Activated gamma-delta T cell treated with Interleukin-2 at 50 U/mL for 16 hours (primary cell): Measurements from ENCODE around the gene LRRC32.

ENCODE experiments used
- DNase-seq: peaks from one replicate; pipeline ENCODE4 v3.0.0-alpha.2; 2020

Gene LRRC32

DNA sequence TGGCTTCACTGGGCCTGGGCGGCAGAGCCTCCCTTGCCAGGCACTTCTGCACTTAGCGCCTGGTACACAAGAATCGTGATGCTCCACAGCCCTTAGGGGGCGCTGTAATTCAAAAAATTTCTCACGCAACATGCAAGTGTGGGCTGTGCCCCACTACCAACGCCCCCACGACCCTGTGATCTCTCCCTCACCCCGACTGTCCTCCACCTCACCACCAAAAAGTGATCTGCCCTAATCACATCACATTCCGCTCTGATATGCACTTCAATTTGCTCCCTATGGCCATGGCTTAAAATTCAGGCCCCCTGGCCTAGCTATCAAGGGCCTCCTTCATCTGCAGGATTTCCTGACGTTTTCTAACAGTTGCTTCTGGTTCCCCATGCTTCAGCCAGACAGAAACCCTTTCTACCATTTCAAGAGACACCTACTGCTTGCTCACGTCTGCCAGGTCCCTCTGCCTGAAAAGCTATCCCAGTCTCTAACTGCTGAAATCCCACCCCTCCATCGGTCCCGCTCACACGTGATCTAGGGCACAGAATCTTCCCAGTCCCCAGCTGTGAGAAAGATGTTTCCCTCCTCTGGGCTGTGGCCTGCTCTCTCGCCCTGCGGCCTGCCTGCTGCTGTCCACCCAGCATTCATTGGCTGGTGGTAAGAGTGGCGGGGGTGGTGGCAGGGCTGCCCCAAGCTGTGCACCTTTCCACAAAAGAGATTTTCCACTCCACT lies 27.9 kb upstream of the LRRC32 start:
- DNase-seq: no peak

GRCh38 chr11:76696756-76697155 lies 26.2 kb upstream of the LRRC32 start:
- no peak for DNase-seq

DNA sequence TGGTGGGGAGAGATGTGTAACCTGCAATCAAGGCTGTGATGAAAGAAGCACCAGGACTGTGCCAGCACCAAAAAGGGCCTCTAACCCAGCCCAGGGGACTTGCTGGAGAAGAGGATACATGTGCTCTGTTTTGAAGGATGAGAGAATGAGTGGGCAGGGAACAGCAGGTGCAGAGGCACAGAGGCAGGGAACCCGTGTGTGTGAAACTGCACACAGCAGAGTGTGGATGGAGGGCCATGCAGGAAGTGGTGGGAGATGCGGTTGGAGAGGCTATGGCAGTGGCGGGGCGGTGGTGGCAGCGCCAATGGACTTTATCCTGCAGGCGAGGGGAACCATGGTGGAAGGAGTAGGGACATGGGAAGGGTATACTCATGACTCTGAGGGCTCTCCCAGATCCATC lies 25.2 kb upstream of the LRRC32 start:
- no peak for DNase-seq

DNA sequence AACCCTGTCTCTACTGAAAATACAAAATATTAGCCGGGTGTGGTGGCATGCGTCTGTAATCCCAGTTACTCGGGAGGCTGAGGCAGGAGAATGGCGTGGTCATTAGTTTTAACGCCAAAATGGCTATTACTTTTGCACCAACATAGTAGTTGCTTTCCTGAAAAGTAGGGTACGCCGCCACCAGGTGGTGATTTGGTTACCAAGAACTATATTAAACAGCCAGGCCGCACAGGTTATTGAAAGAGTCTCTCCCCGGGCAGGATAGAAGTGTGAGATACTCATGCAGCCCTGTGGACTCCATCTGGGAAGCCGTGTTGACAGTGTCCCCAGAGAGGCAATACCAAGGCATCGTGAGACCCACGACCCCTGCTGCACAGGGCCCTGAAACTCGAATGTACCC lies 24.6 kb upstream of the LRRC32 start:
- DNase-seq: no peak

DNA sequence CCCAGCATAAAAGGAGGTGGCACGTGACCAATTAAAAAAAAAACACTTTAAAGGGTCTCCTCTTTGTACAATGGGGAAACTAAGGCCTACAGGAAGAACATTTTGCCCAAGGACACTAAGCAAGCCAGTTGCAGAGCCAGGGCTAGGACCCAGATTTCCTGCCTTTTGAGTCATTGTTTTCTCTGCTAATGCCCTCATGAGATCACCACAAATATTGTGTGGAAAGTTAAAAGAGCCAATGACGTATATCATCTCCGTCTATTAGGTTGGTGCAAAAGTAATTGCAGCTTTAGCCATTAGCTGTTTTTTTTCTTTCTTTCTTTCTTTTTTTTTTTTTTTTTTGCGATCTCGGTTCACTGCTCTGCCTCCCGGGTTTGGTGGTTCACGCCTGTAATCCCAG lies 24.1 kb upstream of the LRRC32 start:
- no peak for DNase-seq

- DNase-seq: no peak
These were observed 23.3 kb upstream of the LRRC32 start for GRCh38 chr11:76693806-76694205.

GRCh38 chr11:76692956-76693355 lies 22.4 kb upstream of the LRRC32 start:
- no peak for DNase-seq

DNA sequence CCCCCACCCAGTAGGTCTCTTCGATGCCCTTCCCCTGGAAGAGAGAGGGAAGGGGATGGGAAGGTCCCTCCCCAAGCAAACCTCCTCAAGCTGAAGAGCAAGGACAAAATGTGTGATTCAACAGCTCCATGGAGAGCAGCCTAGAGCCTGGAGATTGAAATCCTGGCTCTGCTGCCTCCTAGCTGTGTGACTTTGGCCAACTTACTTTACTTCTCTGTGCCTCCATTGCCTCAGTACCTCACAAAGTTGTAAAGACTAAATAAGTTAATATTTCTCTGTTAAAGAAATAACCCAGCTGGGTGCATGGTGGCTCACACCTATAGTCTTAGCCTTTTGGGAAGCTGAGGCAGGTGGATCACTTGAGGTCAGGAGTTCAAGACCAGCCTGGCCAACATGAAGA lies 21.1 kb upstream of the LRRC32 start:
- DNase-seq: no peak

DNA sequence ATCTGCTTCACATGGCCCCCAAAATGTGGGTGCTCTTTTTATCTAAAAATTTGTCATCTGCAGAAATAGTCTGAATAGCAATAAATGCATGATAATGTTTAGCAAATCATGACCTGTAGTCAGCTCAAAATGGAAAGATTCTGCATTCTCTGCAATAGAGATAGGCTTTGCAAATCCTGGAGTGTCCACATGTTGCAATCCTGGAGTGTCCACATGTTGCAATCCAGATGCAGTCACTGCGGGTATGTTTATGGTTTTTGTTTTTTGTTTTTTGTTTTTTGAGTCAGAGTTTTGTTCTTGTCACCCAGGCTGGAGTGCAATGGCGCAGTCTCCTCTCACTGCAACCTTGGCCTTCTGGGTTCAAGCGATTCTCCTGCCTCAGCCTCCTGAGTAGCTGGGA lies 20.2 kb upstream of the LRRC32 start:
- no peak for DNase-seq

DNA sequence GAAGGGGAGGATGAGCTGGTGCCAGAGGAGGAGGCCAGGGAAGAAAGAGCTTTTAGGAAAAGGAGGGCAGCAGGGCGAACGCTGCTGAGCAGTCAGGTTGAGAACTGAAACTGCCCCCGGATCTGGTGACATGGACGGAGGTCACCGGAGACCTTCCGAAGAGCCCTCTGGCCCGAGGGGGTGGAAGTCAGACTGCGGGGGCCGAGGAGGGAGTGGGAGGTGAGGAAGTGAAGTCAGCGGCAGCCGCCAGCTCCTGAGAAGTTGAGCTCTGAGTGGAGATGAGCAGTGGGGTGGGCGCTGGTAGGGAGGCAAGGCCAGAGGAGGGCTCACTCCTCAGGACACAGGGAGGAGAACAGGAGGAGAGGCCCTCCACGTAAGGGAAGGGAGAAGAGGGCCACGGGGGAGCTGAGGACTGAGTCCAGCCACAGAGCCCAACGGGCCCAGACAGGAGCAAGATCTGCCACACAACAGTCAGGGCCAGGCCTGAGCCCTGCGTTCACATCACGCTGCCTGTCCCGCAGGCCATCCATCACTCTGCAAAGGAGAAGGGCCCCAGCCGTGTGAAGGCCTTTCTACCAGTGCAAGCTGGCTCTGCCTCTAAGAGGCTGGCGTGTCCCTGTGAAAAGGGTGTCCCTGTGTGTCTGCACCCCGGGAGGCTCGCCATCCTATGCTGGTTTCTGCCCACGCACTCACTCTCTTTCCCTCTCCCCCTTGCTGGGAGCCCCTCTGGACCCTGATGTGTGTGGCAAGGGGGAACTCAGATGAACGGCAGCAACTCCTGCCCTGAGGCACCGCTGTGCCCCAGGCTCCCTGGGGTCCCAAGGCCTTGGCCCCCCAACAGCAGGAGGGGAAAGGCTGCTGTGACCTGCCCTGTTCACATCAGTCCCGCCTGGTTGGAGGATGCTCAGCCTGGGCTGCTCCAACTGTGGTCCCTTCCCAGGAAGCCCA lies 19.0 kb upstream of the LRRC32 start:
- no peak for DNase-seq

DNA sequence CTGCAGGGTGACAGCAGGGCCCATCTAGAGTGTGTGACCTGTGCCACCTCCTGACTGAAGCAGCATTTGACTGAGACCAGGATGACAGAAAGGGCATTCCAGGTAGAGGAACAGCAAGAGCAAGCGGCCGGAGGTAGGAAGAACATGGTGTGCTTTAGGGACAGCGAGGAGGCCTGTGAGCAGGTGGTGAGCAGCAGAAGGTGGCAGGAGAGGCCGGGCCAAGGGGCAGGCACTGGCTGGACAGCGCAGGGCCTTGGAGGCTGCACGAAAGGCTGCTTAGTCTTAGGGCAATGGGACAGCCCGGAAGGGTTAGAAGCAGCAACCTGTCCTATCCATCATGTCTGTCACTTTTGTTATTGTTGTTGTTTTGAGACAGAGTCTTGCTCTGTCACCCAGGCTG lies 17.6 kb upstream of the LRRC32 start:
- no peak for DNase-seq

DNA sequence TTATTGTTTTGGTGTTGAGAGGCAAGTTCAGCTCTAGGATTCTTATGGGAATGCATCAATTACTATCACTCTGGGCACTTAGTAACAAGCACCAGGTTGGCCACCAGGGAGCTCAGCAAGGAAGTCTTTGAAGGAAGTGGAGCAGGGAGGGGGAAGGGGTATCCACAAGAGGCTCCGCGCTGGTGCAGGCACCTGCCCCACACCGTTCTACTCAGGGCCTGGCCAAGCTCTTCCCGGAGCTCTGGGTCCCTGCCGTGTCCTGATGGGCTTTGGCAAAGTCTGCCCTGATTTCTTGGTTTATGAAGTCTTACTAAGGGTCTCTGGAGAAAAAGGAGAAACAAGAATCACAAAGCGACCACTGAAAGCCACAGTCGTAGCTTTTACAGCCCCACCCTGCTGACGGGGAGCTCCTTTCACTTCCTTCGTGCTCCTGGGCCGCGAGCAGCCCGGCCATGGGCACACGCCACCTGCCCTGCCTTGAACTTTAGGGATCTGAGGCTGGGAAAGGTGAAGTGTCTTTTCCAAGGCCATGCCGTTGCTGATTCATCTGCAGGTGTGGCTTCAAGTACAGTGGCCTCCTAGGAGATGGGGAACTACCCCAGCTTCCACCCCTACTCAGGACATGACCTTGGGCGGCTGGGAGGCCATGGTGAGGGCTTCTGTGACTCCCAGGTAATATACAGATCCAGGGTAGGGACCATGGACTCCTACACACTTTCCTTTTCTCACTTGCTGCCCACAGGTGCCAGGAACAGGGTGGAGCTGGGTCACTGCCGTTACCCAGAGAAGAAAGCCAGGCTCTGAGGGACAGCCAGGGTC lies 15.9 kb upstream of the LRRC32 start:
- DNase-seq: no peak

DNA sequence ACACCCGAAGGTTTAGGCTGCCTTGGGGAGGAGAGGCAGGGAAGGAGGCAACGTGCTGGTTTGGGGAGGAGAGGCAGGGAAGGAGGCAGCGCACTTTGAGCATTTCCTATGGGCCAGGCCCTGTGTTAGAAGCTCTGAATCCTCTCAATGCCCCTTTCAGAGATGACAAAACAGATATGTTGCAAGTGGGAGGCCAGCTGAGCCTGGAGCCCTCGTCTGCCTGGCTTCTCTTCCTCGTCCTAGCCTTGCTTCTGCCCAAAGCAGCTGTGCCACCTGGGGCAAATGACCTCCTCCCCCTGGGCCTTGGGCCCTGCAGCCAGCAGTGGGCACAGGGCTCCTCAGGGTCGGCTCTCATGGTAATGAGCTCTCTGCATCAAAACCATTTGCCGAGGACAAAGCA lies 15.3 kb upstream of the LRRC32 start:
- no peak for DNase-seq

DNA sequence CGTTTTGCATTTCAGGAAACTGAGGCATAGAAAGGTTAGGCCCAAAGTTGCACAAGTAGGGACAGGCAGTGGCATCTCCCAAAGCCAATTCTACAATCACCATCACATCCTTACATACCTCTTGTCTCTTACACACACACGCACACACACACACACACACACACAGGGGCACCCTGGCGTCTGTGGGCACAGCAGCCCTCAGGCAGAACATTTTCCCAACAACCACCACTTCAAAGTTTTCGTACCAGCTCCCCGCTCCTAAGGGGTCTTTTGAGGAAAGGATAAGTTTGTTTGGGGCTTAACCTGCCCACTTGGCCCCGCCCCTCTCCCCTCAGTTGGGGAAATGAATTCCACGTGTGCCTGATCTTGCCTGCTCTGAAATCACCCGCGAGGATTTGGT lies 14.7 kb upstream of the LRRC32 start:
- DNase-seq: no peak

DNA sequence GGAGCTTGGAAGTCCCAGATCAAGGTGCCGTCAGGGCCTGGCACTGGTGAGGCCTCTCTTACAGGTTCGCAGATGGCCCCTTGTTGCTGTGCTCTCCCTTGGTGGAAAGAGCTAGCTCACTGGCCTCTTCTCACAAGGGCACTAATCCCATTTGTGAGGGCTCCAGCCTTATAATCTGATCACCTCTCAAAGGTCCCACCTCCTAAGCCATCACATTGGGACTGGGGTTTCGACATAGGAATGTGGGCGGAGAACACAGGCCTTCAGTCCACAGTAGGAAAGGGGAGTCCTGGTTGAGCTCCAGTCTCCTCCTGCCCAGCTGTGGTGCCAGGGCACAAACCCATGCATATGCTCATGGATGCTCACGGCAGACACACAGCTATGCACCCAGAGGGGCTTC lies 14.0 kb upstream of the LRRC32 start:
- no peak for DNase-seq

DNA sequence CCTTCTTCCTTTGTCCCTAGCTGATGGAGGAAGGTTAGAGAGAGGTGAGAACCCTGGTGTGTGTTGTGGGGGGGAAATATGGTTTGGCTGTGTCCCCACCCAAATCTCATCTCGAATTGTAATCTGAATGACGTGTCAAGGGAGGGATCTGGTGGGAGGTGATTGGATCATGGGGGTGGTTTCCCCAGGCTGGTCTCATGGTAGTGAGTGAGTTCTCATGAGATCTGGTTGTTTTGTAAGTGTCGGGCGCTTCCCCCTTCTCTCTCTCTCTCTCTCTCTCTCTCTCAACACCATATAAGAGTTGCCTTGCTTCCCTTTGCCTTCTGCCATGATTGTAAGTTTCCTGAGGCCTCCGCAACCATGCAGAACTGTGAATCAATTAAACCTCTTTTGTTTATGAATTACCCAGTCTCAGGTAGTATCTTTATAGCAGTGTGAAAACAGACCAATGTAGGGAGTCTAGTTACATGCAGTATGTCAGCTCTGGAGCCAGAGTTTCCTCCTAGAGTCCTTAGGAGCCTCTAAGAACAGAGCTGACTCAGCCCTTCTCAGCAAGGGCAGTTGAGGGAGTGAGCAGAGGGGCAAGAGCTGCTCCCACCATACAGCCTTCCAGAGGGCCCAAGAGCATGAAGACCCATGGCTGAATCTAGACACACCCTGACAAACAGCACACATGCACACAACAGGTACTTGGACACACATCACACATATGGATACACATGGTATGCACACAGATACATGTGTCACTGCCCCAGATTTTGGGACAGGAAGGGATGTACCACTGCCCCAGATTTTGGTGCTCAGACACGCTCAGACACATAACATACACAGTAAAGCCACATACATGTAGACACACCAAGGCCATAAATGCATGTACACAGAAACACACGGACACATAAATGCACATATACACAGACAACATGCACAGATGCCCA lies 12.9 kb upstream of the LRRC32 start:
- DNase-seq: no peak

- DNase-seq: no peak
These were observed 12.1 kb upstream of the LRRC32 start for GRCh38 chr11:76682684-76683083.

- DNase-seq: no peak
These were observed 11.6 kb upstream of the LRRC32 start for GRCh38 chr11:76682106-76682505.

DNA sequence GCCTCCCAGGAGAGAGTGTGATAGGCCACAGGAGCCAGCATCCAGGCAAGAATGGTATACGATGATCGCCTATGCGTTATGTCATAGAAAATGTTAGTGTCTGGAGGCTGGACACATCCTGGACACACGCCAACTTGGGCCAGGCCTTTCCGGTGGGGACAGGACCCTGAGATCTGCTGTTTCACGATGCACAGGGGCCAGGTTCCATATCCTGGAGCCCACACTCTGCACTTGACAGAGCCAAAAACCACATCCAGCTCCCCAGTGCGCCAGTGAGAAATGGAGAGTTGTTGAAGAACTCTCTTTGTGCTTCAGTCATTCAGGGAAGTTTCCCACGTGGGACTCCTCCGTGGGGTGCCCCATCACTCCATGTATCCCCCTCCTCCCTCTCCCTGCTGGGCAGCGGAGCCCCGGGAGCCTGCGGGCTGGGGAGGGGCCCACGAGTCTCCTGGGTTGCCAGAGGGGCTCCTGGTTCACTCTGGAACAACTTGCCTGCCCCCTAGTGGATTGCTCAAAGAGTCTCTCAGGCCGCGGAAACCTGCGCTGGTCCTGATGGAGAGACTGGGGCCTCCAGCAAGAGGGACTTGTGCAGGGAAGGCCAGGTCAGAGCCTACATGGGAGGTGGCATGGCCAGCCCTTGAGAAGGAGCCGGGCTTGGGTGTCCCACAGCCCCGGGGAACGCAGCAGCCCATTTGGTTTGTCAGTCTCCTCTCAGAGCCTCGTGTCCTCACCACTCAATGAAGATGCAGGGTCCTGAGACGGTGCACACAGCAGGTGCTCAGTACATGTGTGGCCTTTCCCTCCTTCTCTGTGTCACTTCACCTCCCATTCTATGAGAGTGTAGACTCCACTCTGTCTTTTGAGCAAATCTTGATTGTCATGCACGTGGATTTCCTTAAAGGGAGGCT lies 10.2 kb upstream of the LRRC32 start:
- peak; percentile 48 for DNase-seq

DNA sequence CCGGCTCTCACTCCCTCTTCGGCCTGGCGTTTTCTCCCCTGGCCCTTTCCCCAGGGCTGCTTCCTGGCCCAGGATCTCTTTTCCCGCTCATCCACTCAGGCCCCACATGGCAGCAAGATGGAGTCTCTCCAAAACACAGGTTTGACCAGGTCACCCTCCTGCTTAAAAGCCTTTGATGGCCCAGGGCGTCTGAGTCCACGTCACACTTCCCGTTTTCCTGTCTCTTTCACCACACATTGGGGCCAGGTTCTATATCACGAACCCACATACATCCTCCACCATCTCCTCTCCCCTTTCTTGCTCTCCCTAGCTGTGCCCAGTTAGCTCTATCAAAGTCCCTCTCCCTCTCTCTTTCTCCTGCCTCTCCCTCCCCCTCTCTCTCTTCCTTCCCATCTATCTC lies 7.8 kb upstream of the LRRC32 start:
- no peak for DNase-seq

DNA sequence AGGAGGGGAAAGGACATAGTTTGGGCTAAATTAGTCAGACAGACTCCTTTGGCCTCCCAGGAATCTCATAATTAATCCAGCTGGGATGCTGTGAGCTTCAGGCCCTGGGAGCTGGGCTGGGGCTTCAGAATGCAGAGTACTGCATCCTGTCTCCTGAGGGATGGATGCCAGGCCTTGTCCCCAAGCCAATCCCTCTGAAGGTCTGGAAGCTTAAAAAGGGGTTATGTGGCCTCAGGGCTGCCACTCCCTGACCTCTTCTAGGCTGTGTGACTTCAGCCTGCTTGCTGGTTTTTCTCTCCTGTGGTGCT lies 6.9 kb upstream of the LRRC32 start:
- no peak for DNase-seq
